Lower leg skin (tissue), 3 donors: Measurements from ENCODE around the gene ABCG5.

Experiments used
- CTCF ChIP-seq, 3 donors: fragments of 450-650 bp; IDR thresholded peaks; one replicate each; pipeline ENCODE4 v1.5.1; 2016; ENCODE audit warnings: antibody characterized with exemption in 3 of 3, mild to moderate bottlenecking in 3 of 3, moderate library complexity in 2 of 3
- POLR2A ChIP-seq, 2 donors: fragments of 450-650 bp; IDR thresholded peaks; one replicate each; pipeline ENCODE4 v1.6.1; 2016 to 2017; ENCODE audit warnings: antibody characterized with exemption in 2 of 2, mild to moderate bottlenecking in 1 of 2, moderate library complexity in 1 of 2

GRCh38 chr2:43810888-43811287 lies 27.8 kb downstream of the ABCG5 start:
- no peak for TF ChIP-seq POLR2A (IDR thresholded peaks at IDR 0.05)
- TF ChIP-seq CTCF (IDR thresholded peaks at IDR 0.05): no peak
